Stimulated activated CD4-positive, alpha-beta T cell treated with anti-CD3 and anti-CD28 coated beads, Interleukin-1b, Interleukin-23, amount 100 ng/mL, for 1 hour (primary cell): Measurements from ENCODE around the gene PIK3R3.

ENCODE experiments used
- DNase-seq, 2 donors: peaks; one replicate each; pipeline ENCODE4 v3.0.0-alpha.2; 2020; ENCODE audit warnings: low read depth in 2 of 2

The PIK3R3 gene

DNA sequence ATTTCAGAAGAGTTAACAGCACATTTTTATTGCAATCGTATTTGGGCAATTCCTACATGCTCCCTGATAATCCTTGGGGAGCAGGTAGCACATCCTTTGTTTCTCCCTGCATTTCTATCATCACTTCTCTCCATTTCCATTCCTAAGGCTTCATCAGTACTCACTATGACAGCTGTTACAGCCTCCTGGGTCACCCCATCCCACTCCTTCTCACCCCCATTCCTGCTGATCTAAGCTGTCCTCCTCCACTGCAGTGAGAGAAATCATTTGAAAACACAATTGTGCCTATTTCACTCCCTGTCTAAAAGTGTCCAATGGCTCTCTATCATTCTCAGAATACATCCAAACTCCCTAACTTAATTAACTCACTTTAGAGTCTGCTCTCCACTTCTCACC is 25.5 kb upstream of the PIK3R3 start:
- DNase-seq: no peak

DNA sequence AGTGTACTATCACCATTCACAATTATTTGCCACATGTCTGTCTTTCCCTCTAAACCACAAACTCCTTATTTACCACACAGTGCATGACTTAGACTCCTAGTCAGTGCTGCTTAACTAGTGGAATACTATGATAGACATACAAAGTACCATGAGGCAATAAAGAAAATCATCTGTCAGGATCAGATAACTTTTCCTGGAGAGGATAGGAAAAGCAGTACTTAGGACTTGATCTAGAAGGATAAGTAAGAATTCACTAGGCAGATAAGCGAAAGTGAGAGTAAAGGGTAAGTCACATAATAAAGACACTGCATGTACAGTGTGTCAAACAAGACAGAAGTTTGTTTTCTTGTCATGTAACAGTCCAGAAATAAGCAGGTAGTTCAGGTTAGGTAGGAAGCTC is 21.3 kb upstream of the PIK3R3 start:
- no peak for DNase-seq

DNA sequence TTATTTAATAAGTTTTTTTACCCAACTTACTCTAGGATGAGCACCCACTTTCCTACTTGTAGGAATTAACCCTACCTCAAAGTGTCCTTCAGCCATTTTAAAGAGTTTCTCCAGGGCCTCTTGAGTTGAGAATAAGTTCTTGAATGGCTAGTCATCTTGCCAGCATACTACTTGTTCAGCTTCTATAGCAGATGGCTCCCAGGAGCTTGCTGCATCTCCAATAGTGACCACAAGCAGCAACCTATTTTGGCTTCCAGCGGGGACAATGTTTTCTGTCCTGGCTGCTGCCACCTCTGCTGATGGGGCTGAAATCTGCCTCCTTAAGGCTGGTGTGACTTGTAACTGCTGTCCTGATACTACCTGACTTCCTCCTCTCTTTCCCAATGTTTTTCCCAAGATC is 20.8 kb upstream of the PIK3R3 start:
- no peak for DNase-seq

DNA sequence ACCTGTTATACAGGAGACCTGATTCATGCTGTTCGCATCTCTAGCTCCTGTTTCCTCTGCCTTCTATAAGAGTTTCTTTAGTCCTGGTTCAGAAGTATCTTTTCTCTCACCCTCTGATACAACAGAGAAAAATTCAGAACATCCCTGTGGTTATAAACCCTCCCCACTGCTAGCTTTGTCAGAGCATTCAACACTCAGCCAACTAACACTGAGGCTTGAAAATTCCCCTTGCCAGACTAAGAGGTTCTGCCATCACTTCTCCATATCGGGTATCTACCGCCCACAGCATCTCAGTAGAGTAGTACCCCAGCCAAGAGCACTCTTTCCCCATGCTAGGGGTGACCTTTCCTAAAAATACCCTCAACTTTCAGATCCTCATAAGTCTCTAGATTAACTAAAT is 19.6 kb upstream of the PIK3R3 start:
- DNase-seq: no peak

DNA sequence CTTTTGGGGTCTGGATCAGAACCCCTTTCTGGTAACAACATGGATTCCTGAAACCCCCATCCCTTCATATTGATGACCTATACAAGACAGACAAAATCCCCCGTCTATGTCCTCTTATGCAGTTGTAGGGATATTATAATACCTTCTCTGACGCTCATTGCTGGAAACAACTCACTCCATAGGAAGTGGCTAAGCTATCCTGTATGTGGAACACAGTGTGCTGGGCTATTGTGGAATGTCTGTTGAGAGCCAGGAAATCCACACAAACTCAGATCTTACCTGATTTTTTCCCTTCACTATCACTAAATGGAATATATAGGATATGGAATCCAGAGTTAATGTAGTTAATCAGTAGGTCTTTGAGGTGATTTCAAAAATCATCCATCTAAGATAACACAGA is 17.7 kb upstream of the PIK3R3 start:
- no peak for DNase-seq

DNA sequence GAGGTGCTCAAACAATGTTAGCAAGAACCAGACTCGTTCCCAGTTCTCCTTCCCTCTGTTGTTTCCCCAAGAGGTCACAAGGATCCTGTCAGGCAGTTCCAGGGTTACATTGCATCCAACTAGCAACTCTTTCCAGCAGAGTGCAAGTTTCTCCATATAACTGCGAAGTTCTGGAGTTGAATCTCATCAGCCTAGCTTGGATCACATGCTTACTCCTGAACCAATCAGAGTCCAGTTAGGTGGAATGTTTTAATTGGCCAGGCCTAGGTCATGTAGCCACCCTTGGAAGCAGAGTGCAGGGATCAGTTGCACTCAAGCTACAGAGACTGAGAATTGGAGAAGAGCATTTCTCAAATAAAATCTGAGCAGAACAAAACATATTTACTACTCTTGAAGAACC is 15.9 kb upstream of the PIK3R3 start:
- DNase-seq: no peak

DNA sequence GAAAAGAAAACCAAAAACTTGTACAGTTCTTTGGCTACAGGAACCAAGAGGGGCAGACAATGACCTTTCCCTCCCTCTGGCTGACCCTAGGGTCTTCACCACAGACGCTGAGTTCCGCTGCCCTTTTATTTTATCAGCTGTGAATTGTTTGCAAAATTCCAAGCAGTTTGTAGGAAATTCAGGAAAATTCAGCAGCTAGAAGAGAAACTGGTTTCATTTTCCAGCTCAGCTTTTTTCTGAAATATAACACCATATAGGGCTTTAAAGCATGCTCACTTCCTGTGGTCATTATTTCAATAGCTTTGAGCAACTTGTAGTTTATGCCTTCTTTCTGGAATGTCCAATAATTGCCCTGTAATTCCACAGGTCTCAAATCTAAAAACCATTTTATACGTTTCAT is 5.5 kb upstream of the PIK3R3 start:
- no peak for DNase-seq

DNA sequence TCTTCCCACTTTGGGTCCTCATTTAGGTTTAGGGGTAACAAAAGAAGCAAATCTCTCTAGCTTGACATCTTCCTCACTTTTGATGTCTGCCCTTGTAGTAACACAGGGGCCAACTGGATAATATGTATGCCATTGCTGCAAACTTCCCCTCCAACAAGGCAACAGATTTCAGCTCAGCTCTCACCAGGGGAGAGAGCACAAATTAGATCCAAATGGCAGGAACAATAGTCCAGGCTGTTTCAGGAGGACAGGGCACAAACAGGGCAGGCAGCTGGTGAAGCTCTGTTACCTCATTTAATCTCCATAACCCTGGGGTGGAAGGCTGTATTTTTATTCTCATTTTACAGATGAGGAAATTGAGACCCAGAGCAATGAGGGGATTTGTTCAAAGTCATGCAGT is 4.3 kb upstream of the PIK3R3 start:
- DNase-seq: no peak

DNA sequence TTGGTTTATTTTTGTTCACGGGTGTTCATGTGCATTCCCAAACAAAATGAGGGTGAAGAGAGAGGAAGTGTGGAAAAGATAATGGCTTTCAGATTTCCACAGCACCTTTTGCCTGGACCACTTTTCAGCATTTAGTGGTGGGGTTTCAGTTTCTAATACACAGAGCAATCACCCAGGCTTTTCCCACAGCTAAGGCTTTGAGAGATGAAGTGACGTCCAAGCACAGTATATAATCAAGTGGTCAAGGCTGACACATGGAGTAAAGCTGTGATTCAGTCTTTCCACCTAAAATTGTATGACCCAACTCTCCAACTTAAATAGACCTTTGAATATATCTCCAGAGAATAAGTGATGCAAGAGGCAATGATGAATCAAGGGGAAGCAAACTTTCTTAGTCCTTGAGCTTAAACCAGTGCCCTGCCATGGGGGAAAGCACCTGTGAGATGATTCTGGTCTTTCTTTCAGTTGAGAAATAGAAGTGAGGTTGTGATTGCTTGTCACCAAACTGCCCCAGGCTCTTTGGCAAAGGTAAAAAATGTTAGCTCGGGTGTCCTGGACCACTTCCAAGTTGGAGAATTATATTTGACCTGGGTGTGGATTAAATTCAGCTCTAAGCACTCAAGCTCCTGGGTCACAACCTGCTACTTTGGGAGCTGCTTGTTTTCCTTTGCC is 2.4 kb upstream of the PIK3R3 start:
- DNase-seq: no peak

DNA sequence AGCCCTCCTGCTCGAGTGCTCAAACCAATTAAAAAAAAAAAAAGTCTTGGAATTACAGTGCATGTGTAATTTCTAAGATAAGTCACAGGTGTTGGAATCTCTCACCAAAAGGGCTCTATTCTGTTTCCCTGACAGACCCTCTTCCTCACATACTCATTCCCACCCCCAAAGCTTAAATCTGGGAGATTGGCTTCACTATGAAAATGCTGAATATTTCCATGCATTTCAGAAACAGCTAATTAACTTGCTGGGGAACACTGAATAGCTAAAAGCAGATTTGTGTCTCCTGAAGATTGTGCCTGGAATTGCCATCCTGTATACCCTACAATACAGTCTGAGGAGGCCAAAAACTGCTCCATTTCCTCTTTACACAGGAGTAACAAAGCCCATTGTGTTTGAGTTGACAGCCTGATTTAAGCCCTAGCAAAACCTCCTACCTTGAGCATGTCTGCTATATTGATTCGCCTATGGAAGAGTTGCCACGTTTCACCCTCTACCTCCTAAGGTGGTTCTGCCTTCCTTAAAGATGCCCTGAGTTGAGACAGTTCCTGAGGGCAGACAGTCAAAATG is 1.4 kb upstream of the PIK3R3 start:
- DNase-seq: no peak

DNA sequence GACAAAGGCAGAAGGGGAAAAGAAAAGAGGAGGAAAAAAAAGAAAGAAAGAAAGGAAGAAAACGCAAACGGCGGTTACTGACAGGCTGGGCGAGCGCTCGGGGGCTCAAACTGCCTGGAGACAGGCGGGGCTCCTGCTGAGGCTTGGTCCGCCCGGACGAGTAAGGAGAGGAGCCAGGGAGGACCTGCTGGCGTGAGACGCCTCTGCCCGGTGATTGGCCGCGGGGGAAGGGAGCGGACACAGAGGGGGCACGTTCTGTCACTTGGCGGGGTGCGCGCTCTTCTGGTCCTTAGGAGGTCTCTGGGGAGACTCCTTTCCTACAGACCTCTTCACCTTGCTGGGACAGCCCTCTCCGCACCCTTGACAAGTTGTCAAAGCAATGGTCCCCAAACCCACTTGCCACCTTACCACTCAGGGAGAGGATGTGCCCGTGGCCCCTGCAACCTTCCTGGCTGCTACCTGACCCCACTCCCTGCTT is 791 bp upstream of the PIK3R3 start:
- DNase-seq: no peak

DNA sequence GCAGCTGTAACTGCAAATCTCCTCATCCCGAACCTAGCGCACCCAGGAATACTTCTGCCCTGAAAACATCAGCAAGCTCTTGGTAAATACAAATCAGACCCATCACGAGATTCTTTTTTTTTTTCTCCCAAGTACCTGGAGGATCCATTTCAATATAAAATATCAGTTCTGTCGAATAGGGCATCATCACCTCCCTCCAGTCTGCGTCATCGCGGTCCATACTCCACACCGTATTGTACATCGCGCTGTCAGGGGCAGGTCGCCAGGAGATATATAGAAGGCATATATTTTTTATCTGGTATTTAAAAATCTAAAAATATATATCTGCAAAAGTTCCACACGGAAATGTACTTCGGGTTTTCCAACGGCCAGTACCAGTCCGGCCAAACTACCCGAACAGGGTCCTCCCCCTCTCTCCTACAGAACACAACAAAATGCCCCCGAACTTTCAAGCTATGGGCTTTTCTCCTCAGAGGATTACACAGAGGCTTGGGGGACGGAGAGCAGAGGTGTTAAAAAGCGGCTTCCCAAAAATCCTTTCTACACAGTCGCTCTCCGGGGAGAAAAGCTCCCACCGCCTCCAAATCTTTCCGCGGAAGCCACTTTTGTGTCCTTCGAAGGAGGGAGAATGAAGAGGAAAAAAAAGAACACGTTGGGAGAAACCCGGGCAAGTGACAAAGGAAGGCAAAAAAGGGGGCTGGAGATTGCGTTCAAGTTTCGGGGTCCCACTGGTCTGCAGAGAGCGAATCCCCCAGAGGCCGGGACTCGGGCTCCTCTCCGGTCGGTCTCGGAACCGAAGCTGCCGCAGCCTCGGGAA is 509 bp downstream of the PIK3R3 start:
- DNase-seq: peak in 1 of 2 donors; percentile 8

DNA sequence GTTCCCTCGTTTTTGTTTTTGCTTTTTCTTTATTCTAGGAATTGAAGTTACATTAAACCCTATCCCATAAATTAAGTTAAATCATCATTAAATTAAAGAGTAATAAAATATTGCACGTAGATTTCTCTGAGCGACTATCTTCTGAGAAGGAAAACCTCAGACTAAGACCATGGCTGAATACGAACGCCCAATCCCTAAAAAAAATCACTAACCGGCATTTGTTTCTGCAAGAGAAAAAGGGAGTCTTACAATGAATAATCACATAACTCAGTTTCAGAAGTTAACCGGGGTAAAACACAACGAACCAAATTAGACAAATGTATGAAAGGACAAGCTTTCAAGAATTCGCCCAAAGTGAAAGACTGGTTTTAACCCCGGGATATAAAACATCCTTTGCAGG is 1.3 kb downstream of the PIK3R3 start:
- DNase-seq: no peak

DNA sequence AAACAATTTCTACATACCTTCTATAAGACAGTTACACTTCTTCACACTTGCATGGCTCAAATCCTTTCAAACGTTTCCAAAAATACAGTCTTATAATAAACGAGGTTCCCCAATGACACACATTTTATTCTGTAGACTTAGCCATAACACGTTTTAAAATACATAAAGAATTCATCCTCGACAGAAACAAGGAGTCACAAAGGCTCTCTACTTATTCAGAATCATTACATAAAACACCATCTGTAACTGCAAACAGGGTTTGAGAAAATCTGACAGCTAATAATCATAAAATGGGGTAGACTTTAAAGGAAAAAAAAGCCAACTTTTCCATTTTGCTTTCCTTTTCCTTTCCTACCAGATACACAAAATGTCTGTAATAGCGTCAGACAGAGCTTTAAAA is 1.8 kb downstream of the PIK3R3 start:
- no peak for DNase-seq

DNA sequence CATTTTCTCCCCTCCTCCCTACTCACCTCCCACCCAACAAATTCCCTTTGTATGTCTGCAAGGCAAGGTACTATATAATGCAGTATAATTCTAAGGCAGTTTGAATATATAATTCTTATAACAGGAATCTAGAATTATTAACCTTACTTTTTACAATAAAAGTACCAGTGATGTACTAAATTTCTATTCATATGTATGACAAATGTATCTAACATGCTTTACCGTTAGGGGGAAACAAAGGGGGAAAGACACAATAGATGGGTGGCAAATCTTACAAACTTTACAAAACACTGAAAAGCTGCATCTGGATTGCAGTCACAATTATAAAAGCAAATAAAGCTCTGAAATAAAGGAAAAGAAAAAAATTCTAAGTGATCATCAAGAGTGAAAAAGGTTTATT is 2.3 kb downstream of the PIK3R3 start:
- no peak for DNase-seq

DNA sequence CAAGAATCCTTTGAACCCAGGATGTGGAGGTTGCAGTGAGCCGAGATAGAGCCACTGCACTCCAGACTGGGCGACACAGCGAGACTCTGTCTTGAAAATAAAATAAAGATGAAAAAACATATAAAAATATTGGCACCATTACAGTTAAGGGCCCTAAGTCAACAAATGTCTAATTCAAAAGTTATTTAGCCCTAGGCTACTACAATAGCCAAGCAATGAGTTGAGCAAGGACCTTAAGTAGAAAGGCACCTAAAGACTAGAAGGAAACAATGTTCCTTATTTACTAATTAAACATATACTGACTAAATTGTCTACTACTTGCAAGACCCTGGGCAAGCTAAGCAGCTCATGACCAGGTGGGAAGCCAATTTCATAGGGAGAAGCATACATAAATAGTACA is 4.1 kb downstream of the PIK3R3 start:
- no peak for DNase-seq

DNA sequence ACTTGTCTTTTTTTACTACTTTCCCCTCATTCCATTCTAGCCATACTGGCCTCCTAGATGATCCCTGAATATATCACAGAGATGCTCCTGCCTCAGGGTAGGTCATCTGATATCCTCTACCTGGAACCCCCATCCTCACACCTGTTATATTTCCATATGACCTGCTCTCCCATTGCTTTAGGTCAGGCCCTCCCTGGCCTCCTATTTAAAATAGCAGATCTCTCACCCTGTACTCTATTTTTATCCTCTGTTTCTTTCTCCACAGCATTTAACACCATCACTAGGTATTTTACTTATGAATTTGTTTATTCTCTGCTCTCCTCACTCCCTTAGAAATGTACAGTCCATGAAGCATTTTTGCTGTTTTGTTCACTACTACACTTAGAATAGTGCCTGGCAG is 13.6 kb downstream of the PIK3R3 start:
- DNase-seq: no peak

DNA sequence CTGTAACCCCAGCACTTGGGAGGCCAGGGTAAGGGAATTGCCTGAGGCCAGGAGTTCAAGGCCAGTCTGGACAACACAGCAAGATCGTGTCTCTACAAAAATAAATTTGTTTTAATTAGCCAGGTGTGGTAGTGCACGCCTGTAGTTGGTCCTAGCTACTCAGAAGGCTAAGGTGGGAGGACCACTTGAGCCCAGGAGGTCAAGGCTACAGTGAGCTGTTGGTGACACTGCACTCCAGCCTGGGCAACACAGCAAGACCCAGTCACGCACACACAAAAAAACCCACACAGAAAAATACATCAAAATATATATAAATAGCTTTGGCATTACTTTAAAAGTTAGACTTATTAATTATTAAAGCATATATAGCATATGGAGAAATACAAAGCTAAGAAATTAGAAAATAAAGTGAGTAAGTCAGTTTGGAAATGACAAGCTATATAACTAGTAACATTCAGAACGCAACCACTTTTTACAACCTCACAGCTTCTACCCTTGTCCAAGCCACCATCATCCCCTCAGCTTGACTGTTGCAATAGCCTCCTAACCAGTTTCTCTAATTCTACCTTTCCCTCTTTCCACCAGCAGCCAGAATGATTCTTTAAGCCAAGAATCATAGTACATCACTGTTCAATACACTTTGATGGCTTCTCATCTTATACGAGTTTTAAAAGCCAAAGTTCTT is 14.5 kb downstream of the PIK3R3 start:
- DNase-seq: no peak

DNA sequence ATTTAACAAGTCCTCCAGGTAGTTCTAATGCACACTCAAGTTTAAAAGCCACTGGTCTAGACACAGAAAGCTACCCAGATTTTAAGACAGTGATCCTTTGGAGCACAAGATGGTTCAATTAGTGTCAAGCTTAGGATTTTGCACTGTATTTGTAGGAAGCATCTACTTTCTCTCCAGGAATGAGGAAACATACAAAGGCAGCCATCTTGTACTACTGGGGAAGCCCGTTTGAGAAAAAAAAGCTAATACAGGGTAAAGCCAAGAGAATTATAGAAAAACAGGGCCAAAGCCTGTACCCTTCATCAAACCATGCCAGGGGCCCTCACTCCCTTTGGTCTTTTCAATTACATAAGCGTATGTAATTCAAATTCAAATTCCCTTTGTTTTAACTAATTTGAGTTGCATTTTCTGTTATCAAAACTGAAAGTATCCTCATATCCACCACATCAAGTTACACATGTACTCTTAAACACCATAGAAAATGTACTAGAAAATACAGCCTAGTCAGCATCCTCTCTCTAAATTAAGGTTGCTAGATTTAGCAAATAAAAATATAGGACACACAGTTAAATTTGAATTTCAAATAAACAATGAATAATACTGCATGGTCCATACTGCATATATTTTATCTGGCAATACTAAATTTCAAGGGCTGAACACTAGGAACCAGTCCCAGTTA is 17.4 kb downstream of the PIK3R3 start:
- no peak for DNase-seq

DNA sequence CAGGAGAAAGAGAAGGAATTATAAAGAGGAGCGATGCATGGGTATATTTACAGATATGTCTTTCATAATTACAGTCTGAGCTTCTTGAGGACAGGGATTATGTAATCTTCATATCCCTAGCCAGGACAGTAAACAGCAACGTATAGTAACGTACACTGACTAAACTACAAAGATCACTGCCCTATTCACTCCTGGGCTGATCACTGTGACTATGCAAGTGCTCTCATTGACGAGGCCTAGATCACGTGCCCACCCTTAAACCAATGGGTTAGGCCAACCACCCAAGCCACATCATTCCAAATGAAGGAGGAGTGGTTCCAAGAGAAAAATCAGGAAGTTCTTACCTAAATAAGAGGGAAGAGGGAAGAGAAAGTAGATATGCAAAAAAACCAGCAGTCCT is 18.5 kb downstream of the PIK3R3 start:
- no peak for DNase-seq

DNA sequence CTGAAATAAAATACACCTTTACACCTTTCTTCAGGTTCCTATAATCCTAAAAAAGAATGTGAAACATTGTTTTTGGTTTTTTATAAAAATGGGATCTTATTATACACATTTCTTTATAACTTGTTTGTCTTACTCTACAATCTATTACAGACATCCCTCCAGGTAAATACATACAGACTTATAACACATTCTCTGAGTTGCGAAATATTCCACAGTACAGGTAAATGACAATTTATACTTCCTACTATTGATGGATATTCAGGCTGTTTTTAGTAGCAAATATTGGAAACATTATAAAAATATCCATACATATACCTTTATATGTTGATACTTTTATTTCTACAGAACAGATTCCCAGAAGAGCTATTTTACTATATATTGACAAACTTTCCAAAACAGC is 20.3 kb downstream of the PIK3R3 start:
- no peak for DNase-seq

DNA sequence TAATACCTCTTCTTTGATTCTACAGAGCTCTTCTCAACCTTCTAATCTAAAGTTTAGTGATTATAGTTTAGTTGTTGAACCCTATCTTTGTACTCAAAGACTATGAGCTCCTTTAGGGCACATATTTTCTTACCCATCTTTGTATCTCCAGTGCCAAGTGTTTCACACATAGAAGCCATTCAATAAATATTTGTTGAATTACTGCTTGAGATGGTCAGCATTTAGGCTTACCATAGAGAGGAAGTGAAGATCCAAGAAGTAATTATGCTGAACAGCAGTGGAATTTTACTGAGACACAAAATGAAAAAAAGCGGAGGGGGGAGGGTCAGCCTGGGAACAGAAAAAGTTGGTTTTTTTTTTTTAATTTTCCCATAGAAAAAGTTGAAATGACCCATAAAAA is 21.9 kb downstream of the PIK3R3 start:
- no peak for DNase-seq
